Stimulated activated CD4-positive, alpha-beta T cell treated with anti-CD3 and anti-CD28 coated beads, Interleukin-4, amount 100 ng/mL, for 24 hours (primary cell): ENCODE measurements around the gene NBEAL1.
"Not testable (repeated sequence)": the region's sequence is repeated elsewhere in the genome, so short reads cannot be mapped to it uniquely, and the experiment has no call there.

Experiments
- DNase-seq: peaks from one replicate; pipeline ENCODE4 v3.0.0-alpha.2; 2020

The NBEAL1 gene

DNA sequence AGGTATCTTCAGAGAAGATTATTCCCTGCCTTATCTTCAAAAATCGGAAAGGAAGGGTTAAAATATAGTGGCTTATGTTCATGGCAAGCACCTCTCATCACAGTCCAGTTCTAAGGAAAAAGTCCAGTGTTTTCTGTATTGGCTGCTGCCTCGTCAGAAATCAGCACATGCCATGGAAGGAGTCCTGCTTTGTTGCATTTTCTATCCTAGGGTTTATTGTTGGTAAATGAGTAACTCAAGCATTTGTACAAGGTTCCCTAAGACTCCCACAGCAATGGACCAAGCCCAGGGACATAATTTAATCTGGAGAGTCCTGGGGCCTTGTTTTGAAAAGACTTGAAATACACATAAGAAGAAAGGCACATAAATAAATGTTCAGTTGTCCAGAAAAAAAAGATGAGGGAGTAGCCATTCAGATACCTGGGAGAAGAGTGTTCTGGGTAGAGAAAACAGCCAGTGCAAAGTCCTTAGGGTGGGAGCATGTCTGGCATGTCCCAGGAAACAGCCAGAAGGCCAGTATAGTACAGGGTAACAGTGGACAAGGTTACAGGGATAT is 26.4 kb downstream of the NBEAL1 start:
- no peak for DNase-seq

DNA sequence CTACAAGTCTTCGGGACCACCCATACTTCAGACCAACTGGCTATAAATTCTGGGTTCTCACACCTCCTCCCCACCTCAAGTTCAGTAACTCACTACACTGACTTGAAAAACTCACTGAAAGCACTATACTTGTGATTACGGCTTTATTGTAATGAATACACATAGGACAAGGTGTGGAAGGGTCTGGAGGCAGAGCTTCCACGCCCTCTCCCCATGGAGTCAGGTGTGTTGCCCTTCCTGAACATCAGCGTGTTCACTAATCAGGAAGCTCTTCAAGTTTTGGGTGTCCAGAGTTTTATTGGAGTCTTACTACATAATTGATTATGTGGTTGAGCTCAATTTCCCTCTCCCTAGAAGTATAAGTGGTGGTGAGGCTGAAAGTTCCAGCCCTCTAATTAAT is 27.5 kb downstream of the NBEAL1 start:
- DNase-seq, result no peak

- DNase-seq, result no peak
These were observed 28.6 kb downstream of the NBEAL1 start for GRCh38 chr2:203043226-203043625.

- no peak for DNase-seq
These were observed 31.2 kb downstream of the NBEAL1 start for GRCh38 chr2:203045867-203046266.

GRCh38 chr2:203052539-203052938 is 37.9 kb downstream of the NBEAL1 start:
- no peak for DNase-seq

DNA sequence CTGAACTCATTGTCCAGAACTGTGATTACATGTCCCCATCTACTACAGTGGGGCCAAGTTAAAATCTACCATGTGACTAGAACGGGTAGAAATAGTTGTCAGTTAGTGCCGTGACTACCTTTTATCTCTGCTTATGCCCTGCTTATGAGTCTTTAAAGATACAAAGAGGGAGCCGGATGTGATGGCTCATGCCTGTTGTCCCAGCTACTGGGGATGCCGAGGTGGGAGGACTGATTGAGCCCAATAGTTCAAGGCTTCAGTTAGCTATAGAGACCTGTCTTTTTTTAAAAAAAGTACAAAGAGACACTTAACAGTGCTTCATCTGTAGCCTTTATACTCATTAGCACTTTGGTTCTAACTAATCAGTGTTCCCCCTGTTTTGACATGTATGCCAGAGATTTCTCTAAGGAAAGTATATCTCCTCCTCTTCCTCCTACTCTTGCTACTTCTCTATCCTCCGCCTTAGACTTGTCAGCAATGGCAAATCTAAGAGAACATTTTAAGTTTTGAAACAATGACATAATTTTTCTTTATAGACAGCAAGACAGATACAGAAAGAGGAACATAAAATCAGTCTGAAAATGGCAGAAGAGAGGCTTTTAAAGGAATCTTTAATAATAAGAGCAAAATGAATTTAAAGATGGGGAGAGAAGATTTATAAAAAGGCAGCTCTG is 45.0 kb downstream of the NBEAL1 start:
- no peak for DNase-seq

DNA sequence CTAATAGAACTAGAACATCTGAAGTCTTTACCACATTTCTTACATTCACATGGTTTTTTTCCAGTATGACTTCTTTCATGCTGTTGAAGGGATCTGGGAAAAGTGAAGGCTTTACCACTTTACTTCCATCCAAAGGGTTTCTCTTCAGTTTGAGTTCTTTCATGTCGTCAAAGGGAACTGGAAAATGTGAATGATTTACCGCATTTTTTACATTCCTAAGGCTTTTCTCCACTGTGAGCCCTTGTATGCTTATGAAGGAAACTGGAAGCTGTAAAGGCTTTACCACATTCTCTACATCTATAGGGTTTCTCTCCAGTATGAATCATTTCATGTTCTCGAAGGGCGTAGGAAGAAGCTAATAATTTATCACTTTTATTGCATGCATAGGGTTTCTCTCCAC is 46.7 kb downstream of the NBEAL1 start:
- DNase-seq, result no peak

DNA sequence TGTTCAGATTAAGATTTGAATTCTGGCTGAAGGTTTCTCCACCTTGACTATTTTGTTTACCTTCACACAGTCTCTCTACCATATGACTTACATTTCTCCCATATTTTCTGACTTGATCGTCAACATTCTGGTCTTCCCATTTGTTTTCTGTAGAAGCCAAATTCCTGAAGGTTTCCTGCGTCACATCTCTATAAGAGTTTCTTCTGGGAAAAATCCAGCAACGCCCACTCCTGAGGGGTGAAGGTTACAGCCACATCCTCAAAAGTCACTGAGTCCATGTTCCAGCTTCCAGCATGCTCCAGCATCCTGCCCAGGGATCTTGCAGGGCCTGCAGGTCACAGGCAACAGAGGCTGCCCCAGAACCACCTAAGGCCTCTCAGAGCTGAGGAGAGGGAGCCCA is 47.5 kb downstream of the NBEAL1 start:
- DNase-seq, result no peak

- DNase-seq, result not testable (repeated sequence)
These were observed 51.9 kb downstream of the NBEAL1 start for GRCh38 chr2:203066519-203067091.

DNA sequence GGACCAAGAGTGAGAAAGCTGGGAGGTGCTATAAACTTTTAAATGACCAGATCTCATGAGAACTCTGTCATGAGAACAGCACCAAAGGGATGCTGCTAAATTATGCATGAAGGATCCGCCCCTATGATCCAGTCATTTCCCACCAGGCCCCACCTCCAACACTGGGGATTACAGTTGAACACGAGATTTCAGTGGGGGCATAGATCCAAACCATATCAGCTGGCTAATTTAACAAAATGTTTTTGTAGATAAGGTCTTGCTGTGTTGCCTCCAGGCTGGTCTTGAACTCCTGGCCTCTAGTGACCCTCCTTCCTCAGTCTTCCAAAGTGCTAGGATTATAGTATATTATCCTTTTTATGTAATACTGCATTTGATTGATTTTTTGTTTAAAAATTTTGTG is 56.0 kb downstream of the NBEAL1 start:
- DNase-seq, result no peak

DNA sequence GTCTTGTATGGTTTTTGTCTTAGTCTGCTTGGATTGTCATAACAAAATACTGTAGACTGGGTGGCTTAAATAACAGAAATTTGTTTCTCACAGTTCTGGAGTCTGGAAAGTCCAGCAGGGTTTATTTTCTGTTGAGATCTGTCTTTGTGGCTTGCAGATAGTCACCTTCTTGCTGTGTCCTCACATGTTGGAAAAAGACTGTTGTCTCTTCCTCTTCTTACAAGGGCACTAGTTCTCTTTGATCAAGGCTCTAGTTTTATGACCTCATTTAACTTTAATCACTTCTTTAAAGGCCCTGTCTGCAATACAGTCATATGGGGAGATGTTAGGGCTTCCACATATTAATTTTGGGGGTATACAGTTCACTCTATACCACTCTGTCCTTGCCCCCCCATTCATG is 56.5 kb downstream of the NBEAL1 start:
- no peak for DNase-seq

GRCh38 chr2:203072371-203072770 is 57.7 kb downstream of the NBEAL1 start:
- no peak for DNase-seq

- no peak for DNase-seq
These were observed 62.8 kb downstream of the NBEAL1 start for GRCh38 chr2:203077451-203077850.

DNA sequence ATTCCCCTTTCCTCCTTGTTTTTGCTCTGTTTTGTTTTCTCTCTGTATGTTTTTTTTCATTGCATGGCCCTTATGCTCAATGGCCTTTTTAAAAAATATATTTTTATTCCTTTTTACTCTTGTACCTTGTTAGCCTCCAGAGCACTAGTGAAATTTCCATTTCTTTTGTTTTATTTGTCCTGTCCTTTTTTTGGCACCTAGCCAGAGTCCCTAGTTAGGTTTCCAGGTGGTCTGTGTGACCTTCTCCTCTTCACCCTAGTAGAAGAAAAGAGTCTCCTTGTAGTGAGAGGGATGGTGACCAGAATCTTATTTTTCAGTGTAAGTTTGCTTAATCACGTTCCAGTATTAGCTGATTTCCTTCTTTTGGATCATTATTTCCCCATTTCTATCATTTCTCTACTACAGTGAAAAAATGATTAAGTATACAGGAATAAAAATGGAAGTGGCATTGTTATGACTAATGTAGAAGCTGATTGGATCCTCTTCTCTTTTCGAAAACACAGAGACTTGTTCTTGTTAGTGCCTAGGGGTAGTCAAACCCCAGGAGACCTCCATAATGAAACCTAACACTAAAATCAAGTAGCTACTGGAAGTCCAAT is 65.9 kb downstream of the NBEAL1 start:
- no peak for DNase-seq

GRCh38 chr2:203083328-203083727 is 68.7 kb downstream of the NBEAL1 start:
- DNase-seq, result no peak

DNA sequence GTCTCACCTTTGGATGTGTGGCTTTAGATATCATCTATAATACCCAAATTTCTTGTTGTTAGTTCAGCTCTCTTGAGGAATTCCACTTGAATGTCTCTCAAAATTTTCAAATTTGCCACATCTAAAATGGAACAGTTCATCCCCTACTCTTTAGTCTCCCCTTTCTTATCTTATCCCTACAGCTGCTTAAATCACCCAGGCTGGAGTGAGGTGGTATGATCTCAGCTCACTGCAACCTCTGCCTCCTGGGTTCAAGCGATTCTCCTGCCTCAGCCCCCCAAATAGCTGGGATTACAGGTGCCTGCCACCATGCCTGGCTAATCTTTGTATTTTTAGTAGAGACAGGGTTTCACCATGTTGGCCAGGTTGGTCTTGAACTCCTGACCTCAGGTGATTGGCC is 71.7 kb downstream of the NBEAL1 start:
- DNase-seq, result not testable (repeated sequence)

DNA sequence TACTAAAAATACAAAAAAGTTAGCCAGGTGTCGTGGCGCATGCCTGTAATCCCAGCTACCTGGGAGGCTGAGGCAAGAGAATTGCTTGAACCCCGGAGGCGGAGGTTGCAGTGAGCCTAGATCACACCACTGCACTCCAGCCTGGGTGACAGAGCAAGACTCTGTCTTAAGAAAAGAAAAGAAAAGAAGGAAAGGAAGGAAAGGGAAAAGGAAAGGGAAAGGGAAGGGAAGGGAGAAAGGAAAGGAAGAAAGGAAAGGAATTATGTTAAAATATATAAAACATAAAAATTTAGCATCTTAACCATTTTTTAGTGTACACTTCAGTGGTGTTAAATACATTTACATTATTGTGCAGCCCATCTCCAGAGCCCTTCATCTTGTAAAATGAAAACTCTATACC is 76.0 kb downstream of the NBEAL1 start:
- DNase-seq, result not testable (repeated sequence)

DNA sequence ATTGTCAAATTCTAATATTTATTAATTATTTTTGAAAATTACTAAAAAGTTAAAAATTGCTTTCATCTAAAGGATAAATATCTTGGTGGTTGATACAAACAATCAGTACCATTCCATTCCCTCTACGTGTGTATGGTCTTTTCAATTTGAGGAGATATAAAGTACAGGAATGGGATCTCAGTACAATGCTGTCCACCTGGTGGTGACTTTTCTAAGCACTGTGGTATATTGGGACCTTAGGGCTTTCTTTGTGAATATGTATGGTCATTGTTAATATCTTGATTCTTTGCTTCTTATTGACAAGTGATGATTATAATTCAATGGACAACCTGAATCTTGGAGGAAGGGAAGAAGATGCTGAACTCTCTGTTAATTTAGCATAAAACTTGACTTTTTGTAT is 83.1 kb downstream of the NBEAL1 start:
- no peak for DNase-seq

DNA sequence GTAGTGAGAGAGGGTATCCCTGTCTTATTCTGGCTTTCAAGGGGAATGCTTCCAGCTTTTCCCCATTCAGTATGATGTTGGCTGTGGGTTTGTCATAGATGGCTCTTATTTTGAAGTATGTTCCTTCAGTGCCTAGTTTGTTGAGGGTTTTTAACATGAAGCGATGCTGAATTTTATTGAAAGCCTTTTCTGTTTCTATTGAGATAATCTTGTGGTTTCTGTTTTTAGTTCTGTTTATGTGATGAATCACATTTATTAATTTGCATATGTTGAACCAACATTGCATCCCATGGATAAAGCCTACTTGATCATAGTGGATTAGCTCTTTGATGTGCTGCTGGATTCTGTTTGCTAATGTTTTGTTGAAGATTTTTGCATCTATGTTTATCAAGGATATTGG is 87.7 kb downstream of the NBEAL1 start:
- DNase-seq, result not testable (repeated sequence)

DNA sequence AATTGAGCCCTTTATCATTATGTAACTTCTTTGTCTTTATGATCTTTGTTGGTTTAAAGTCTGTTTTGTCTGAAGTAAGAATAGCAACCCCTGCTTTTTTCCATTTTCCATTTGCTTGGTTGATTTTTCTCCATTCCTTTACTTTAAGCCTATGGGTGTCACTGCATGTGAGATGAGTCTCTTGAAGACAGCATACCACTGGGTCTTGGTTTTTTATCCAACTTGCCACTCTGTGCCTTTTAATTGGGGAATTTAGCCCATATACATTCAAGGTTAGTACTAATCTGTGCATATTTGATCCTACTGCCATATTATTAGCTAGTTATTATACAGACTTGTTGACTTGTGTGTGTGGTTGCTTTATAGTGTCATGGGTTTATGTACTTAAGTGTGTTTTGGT is 89.6 kb downstream of the NBEAL1 start:
- DNase-seq, result no peak

- no peak for DNase-seq
These were observed 91.3 kb downstream of the NBEAL1 start for GRCh38 chr2:203105996-203106395.

DNA sequence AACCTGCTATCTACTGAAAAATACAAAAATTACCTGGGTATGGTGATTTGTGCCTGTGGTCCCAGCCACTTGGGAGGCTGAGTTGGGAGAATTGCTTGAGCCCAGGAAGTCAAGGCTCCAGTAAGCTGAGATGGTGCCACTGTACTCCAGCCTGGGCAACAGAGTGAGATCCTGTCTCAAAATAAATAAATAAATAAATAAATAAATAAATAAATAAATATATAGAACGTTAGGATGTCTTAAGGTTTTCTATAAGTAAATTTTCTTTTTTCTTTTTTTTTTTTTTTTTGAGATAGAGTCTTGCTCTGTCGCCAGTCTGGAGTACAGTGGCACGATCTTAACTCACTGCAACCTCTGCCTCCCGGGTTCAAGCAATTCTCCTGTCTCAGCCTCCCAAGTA is 95.8 kb downstream of the NBEAL1 start:
- not testable (repeated sequence) for DNase-seq

DNA sequence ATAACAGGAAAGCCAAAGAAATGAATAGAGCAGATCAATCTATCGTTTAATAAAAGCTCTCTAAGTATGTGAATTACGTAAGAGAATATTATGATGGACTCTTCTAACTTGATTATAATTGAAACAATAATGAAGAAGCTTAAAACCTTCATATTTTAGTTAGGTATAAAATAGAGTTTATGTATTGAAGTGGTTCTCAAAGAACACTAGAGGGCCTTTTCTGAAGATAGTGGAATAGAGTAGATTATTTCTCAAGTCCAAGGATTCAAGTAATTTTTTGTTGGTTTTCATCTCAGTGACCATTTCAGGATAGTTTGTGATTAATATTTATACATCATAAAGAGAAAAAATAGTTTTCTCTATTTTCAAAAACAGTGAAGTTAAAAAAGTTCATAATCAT is 97.7 kb downstream of the NBEAL1 start:
- no peak for DNase-seq

DNA sequence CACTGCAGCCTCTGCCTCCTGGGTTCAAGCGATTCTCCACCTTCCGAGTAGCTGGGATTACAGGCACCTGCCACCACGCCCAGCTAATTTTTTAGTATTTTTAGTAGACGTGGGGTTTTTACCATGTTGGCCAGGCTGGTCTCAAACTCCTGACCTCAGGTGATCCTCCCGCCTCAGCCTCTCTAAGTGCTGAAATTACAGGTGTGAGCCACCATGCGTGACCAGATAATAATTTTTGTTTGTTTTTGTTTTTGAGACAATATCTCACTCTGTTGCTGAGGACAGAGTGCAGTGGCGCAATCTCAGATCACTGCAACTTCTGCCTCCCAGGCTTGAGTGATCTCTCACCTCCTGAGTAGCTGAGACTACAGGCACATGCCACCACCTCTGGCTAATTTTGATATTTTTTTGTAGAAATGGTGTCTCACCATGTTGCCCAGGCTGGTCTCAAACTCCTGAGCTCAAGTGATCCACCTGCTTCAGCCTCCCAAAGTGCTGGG is 100.6 kb downstream of the NBEAL1 start:
- DNase-seq, result not testable (repeated sequence)
